ENCODE data around the gene RNF112. TPM values are rescaled to one million over a fixed set of nuclear protein-coding genes. Genes with fewer than 3 reads are reported as not detected.
A peak's percentile ranks its signal among the peaks of the same experiment; 100 is the strongest.

Gene RNF112
- total RNA-seq, 2 experiments from 2014 or later, result 1.4 to 1.5 TPM

DNA sequence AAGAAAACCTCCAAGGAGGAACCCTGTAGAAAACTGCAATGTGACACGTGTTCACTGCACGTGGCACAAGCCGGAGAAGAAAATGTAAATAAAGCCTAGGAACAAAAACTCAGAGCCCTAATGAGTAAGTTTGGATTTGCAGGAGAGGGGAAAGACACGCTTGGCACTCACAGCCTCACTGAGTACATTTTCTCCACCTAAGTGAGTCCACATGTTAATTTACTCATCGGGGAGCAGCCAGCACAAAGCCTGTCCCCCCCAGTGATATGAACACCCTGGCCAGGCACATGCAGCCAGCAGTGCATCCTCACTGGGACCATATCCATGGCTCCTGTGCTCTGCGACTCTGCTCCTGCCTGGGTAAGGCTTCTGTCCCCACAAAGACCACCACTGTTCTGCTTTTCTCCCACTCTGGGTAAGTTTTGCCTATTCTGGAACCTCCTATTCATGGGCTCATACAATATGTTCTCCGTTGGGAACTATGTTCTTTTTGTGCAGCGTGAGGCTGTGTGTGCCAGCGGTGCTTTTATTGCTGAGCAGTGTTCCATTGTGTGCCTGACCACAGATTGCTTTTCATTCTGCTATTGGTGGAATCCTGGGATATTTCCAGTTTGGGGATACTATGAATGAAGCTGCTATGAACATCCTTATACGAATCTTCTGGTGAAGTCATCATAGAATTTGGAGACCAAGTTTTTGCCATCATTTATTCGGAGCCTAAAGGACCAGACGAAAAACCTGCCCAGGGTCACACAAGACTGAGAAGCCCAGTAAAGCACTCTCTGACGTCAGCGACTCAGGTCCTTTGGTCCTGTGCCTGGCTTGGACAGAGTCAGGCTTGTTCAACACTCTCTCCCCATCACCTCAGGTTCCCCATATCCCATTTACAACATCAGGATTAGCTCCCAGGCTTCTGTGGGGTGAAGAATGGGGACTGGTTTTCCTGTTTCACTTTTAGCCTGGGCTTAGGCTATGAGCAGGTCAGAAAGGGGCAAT, 53.3 kb downstream of the RNF112 start:
- no peak for TF ChIP-seq CTCF (IDR thresholded peaks at IDR 0.05)
- Histone ChIP-seq H3K27me3 (ENCODE audit: control insufficient read depth in 1 of 2, insufficient read depth in 2 of 2, low read length in 2 of 2) (no peaks in the 10 kb centered on the region), H3K4me1 (ENCODE audit: insufficient read depth, low read length) (peaks cover 43% of the 10 kb centered on the region), H3K4me3 (ENCODE audit: low read length) (no peak overlapping the region), H3K9me3 (ENCODE audit: control insufficient read depth in 1 of 2, insufficient read depth in 1 of 2, low read length in 2 of 2) (no peaks in the 10 kb centered on the region), H3K36me3 (ENCODE audit: insufficient read depth, low read length) (no peaks in the 10 kb centered on the region), H3K27ac (ENCODE audit: low read depth in 1 of 2, low read length in 2 of 2) (peak overlapping the region; percentile 29 to 57)
- intact Hi-C loops (cut with DNase I, micrococcal nuclease), result no loop called here
- H3K4me3 Mint-ChIP-seq, result peak overlapping the region; percentile 1
- peaks cover 34% of the 10 kb centered on the region for H3K4me1 Mint-ChIP-seq (ENCODE audit: low read depth)
- ATAC-seq (ENCODE audit: poor library complexity) (no peak), DNase-seq (no peak)
- peak overlapping the region; percentile 92 for H3K27ac Mint-ChIP-seq
- no peaks in the 10 kb centered on the region for H3K9me3 Mint-ChIP-seq
- CTCF ChIA-PET, result interaction anchor here (2.2 kb wide), 1 partner anchor 101 kb away, joined by 8 read pairs; the partner anchor contains the start of gene B9D1
- POLR2A ChIA-PET, result no interaction called here
- no peaks in the 10 kb centered on the region for H3K36me3 Mint-ChIP-seq (ENCODE audit: low read depth)
- no peaks in the 10 kb centered on the region for H3K27me3 Mint-ChIP-seq

Other genes starting within 250 kb of the RNF112 start
- gene EPN2, start 173.9 kb upstream of the RNF112 start, total RNA-seq, result 10 to 100 TPM; 11.9 to 12.3 TPM
- gene B9D1, start 48.5 kb upstream of the RNF112 start, total RNA-seq, result under 1 TPM; 0.66 to 0.73 TPM
- 10 to 100 TPM; 15.2 to 17.3 TPM for gene MAPK7, start 32.7 kb upstream of the RNF112 start, total RNA-seq
- not detected for gene MFAP4, start 24.0 kb upstream of the RNF112 start, total RNA-seq
- not detected for gene SLC47A1, start 122.6 kb downstream of the RNF112 start, total RNA-seq
- 10 to 100 TPM; 20.0 to 20.9 TPM for gene ALDH3A2, start 237.5 kb downstream of the RNF112 start, total RNA-seq